Activated B cell treated with CpG ODN at 0.5 μM for 24 hours (primary cell): ENCODE results near the gene CDK4. TPM values are rescaled to one million over a fixed set of nuclear protein-coding genes. Genes with fewer than 3 reads are reported as not detected.

Source experiments
- ATAC-seq: fragments of 200-7000 bp; cut with Tn5 transposase; one replicate; pipeline ENCODE4 v1.10.0; 2021; ENCODE audit warnings: low read depth, mild to moderate bottlenecking, moderate library complexity
- CTCF ChIA-PET: fragments of 350-600 bp; sonication (Branson Sonifier 250); formaldehyde crosslinking; loops from one replicate; lab custom pipeline; 2021; ENCODE audit warnings: antibody characterized with exemption; lab: Charles Lee
- POLR2A ChIA-PET: fragments of 350-600 bp; sonication (Branson Sonifier 250); formaldehyde crosslinking; loops from one replicate; lab custom pipeline; 2021; ENCODE audit warnings: antibody characterized with exemption; lab: Charles Lee
- DNase-seq: peaks from one replicate; pipeline ENCODE4 v3.0.0; 2022
- H3K27ac Mint-ChIP-seq: one replicate; pipeline ENCODE4 v1.8.0; 2020; ENCODE audit warnings: mixed read lengths
- H3K27me3 Mint-ChIP-seq: one replicate; pipeline ENCODE4 v1.8.0; 2021; ENCODE audit warnings: mixed read lengths
- H3K36me3 Mint-ChIP-seq: one replicate; pipeline ENCODE4 v1.8.0; 2021; ENCODE audit warnings: low read depth, mixed read lengths
- H3K4me1 Mint-ChIP-seq: one replicate; pipeline ENCODE4 v1.8.0; 2021; ENCODE audit warnings: mixed read lengths
- H3K4me3 Mint-ChIP-seq: one replicate; pipeline ENCODE4 v1.8.0; 2020; ENCODE audit warnings: mild to moderate bottlenecking, mixed read lengths
- H3K9me3 Mint-ChIP-seq: one replicate; pipeline ENCODE4 v1.8.0; 2020; ENCODE audit warnings: mixed read lengths
- CTCF ChIP-seq: fragments of 200-600 bp; IDR thresholded peaks from one replicate; pipeline ENCODE4 v1.8.0; 2022; ENCODE audit warnings: antibody characterized with exemption, mild to moderate bottlenecking
- intact Hi-C: fragments of 100-400 bp; cut with micrococcal nuclease; formaldehyde crosslinking; loops from one replicate; pipeline ENCODE4 v1.15.1; 2024
- total RNA-seq: library from RNA; stranded (reverse); gene quantifications from 2 replicates; pipeline ENCODE4 v1.2.3, GENCODE V29; 2022

The CDK4 gene
- total RNA-seq, 1 donor from 2014 or later: 95.7 TPM

GRCh38 chr12:57765698-57766463 is 13.8 kb upstream of the CDK4 start:
- POLR2A ChIA-PET: interaction anchor here (0.7 to 6.7 kb wide), 3 partner anchors 10 to 71 kb away, joined by 3 to 34 read pairs (median 3); partner anchors contain the start of genes CDK4 and MARCHF9
- H3K4me3 Mint-ChIP-seq: peak overlapping the region; percentile 89
- TF ChIP-seq CTCF: no peak
- ATAC-seq (peak; percentile 22), DNase-seq (no peak)
- H3K4me1 Mint-ChIP-seq: peaks cover 34% of the 10 kb centered on the region
- CTCF ChIA-PET: interaction anchor here (1.0 to 4.7 kb wide), 2 partner anchors 9 to 11 kb away, joined by 3 to 20 read pairs; no protein-coding TSS in a partner anchor
- peaks cover 32% of the 10 kb centered on the region for H3K36me3 Mint-ChIP-seq
- peaks cover 13% of the 10 kb centered on the region for H3K27me3 Mint-ChIP-seq
- no peak overlapping the region for H3K27ac Mint-ChIP-seq
- intact Hi-C loops: loop anchor here (1.0 to 2.0 kb wide), 2 partner anchors 10 to 17 kb away; partner anchors contain the start of gene TSFM
- H3K9me3 Mint-ChIP-seq: no peaks in the 10 kb centered on the region

GRCh38 chr12:57765003-57765697 is 13.0 kb upstream of the CDK4 start:
- H3K27ac Mint-ChIP-seq: no peak overlapping the region

GRCh38 chr12:57764662-57765002 is 12.5 kb upstream of the CDK4 start:
- H3K36me3 Mint-ChIP-seq: peaks cover 29% of the 10 kb centered on the region
- TF ChIP-seq CTCF: no peak
- peak overlapping the region; percentile 89 for H3K4me3 Mint-ChIP-seq
- CTCF ChIA-PET: interaction anchor here (1.3 to 4.7 kb wide), 2 partner anchors 8 to 140 kb away, joined by 7 to 20 read pairs; no protein-coding TSS in a partner anchor
- H3K9me3 Mint-ChIP-seq: no peaks in the 10 kb centered on the region
- intact Hi-C loops: loop anchor here (2.0 kb wide), 1 partner anchor 18 kb away; the partner anchor contains the start of gene TSFM
- POLR2A ChIA-PET: interaction anchor here (0.6 to 6.7 kb wide), 4 partner anchors 8 to 1791 kb away, joined by 3 to 34 read pairs (median 4); partner anchors contain the start of genes CDK4, MARCHF9 and RAB5B
- no peak overlapping the region for H3K27ac Mint-ChIP-seq
- ATAC-seq (peak; percentile 13), DNase-seq (no peak)
- H3K27me3 Mint-ChIP-seq: peaks cover 13% of the 10 kb centered on the region
- peaks cover 35% of the 10 kb centered on the region for H3K4me1 Mint-ChIP-seq

More at GRCh38 chr12:57765003-57765697, 13.0 kb upstream of the CDK4 start:
- Mint-ChIP-seq H3K4me3 (peak overlapping the region; percentile 89), H3K27me3 (peaks cover 13% of the 10 kb centered on the region), H3K9me3 (no peaks in the 10 kb centered on the region), H3K36me3 (peaks cover 29% of the 10 kb centered on the region), H3K4me1 (peaks cover 32% of the 10 kb centered on the region)
- DNase-seq (peak; percentile 47), ATAC-seq (peak; percentile 83)
- ChIA-PET POLR2A (interaction anchor here (0.6 to 6.7 kb wide), 4 partner anchors 9 to 1791 kb away, joined by 3 to 34 read pairs (median 3); partner anchors contain the start of genes CDK4, MARCHF9 and RAB5B), CTCF (interaction anchor here (1.3 to 4.7 kb wide), 2 partner anchors 8 to 139 kb away, joined by 7 to 20 read pairs; no protein-coding TSS in a partner anchor)
- intact Hi-C loops: loop anchor here (2.0 kb wide), 1 partner anchor 18 kb away; the partner anchor contains the start of gene TSFM
- no peak for TF ChIP-seq CTCF

- ChIA-PET CTCF (interaction anchor here (1.3 to 4.7 kb wide), 2 partner anchors 7 to 141 kb away, joined by 7 to 20 read pairs; no protein-coding TSS in a partner anchor), POLR2A (interaction anchor here (0.7 to 6.7 kb wide), 3 partner anchors 8 to 171 kb away, joined by 3 to 34 read pairs (median 4); partner anchors contain the start of genes CDK4 and MARCHF9)
- no peaks in the 10 kb centered on the region for H3K9me3 Mint-ChIP-seq
- H3K27me3 Mint-ChIP-seq: peaks cover 13% of the 10 kb centered on the region
- H3K36me3 Mint-ChIP-seq: peaks cover 29% of the 10 kb centered on the region
- no peak for TF ChIP-seq CTCF
- peak overlapping the region; percentile 44 for H3K4me3 Mint-ChIP-seq
- ATAC-seq: no peak
- intact Hi-C loops: loop anchor here (2.0 kb wide), 1 partner anchor 19 kb away; the partner anchor contains the start of gene TSFM
- DNase-seq: no peak
- H3K4me1 Mint-ChIP-seq: peaks cover 40% of the 10 kb centered on the region
- H3K27ac Mint-ChIP-seq: peak overlapping the region; percentile 12
Observed at GRCh38 chr12:57763881-57764661, 12.0 kb upstream of the CDK4 start.
